Measurements from ENCODE around the gene RPEL1. TPM values are rescaled to one million over a fixed set of nuclear protein-coding genes. Genes with fewer than 3 reads are reported as not detected.

The RPEL1 gene
- total RNA-seq, 2 experiments from 2014 or later, result not detected

GRCh38 chr10:103262229-103262628, 16.5 kb downstream of the RPEL1 start:
- H3K4me3 ChIP-seq (ENCODE audit: low read depth, low read length, poor library complexity, severe bottlenecking), result no peak overlapping the region
- intact Hi-C loops (cut with micrococcal nuclease; ENCODE audit: unreplicated experiment), result no loop called here
- H3K79me2 ChIP-seq (ENCODE audit: insufficient read depth, low read depth, low read length), result no peaks in the 10 kb centered on the region
- H2AFZ ChIP-seq (ENCODE audit: low read length), result no peak overlapping the region
- no peak for DNase-seq (ENCODE audit: low spot score)
- TF ChIP-seq EZH2phosphoT487 (IDR thresholded peaks at IDR 0.05; ENCODE audit: borderline replicate concordance, low read depth, low read length) (no peak), CTCF (conservative IDR thresholded peaks at IDR 0.05; ENCODE audit: low read length) (no peak)
- POLR2A ChIA-PET, result no interaction called here
- H3K4me2 ChIP-seq (ENCODE audit: low read length), result no peak overlapping the region
- no peaks in the 10 kb centered on the region for H3K9me3 ChIP-seq (ENCODE audit: low read length)
- no peaks in the 10 kb centered on the region for H3K4me1 ChIP-seq (ENCODE audit: insufficient read depth, low read length, poor library complexity, severe bottlenecking)
- CTCF ChIA-PET (ENCODE audit: unreplicated experiment), result no interaction called here
- H3K36me3 ChIP-seq (ENCODE audit: insufficient read depth, low read length), result no peaks in the 10 kb centered on the region
- H4K20me1 ChIP-seq (ENCODE audit: insufficient read depth, low read length), result no peaks in the 10 kb centered on the region
- H3K27ac ChIP-seq (ENCODE audit: low read depth, low read length, poor library complexity, severe bottlenecking), result no peak overlapping the region
- BruUV-seq (replicated peaks), result no TSS peak
- H3K9me2 ChIP-seq (ENCODE audit: insufficient read depth, low read length), result no peaks in the 10 kb centered on the region

- Histone ChIP-seq H3K4me1 (ENCODE audit: insufficient read depth, low read length, poor library complexity, severe bottlenecking) (no peaks in the 10 kb centered on the region), H4K20me1 (ENCODE audit: insufficient read depth, low read length) (no peaks in the 10 kb centered on the region), H3K27ac (ENCODE audit: low read depth, low read length, poor library complexity, severe bottlenecking) (no peak overlapping the region), H3K4me3 (ENCODE audit: low read depth, low read length, poor library complexity, severe bottlenecking) (no peak overlapping the region), H2AFZ (ENCODE audit: low read length) (no peak overlapping the region), H3K36me3 (ENCODE audit: insufficient read depth, low read length) (no peaks in the 10 kb centered on the region), H3K9me2 (ENCODE audit: insufficient read depth, low read length) (no peaks in the 10 kb centered on the region), H3K4me2 (ENCODE audit: low read length) (no peak overlapping the region), H3K79me2 (ENCODE audit: insufficient read depth, low read depth, low read length) (no peaks in the 10 kb centered on the region), H3K9me3 (ENCODE audit: low read length) (no peaks in the 10 kb centered on the region)
- BruUV-seq (replicated peaks), result no TSS peak
- intact Hi-C loops (cut with micrococcal nuclease; ENCODE audit: unreplicated experiment), result no loop called here
- TF ChIP-seq EZH2phosphoT487 (IDR thresholded peaks at IDR 0.05; ENCODE audit: borderline replicate concordance, low read depth, low read length) (no peak), CTCF (conservative IDR thresholded peaks at IDR 0.05; ENCODE audit: low read length) (no peak)
- ChIA-PET CTCF (ENCODE audit: unreplicated experiment) (no interaction called here), POLR2A (no interaction called here)
- peak; percentile 39 for DNase-seq (ENCODE audit: low spot score)
Observed at GRCh38 chr10:103265717-103266329, 20.1 kb downstream of the RPEL1 start.

- POLR2A ChIA-PET, result no interaction called here
- Histone ChIP-seq H2AFZ (ENCODE audit: low read length) (no peak overlapping the region), H3K4me1 (ENCODE audit: insufficient read depth, low read length, poor library complexity, severe bottlenecking) (no peaks in the 10 kb centered on the region), H3K27ac (ENCODE audit: low read depth, low read length, poor library complexity, severe bottlenecking) (no peak overlapping the region), H3K79me2 (ENCODE audit: insufficient read depth, low read depth, low read length) (no peaks in the 10 kb centered on the region), H3K4me2 (ENCODE audit: low read length) (no peak overlapping the region), H3K4me3 (ENCODE audit: low read depth, low read length, poor library complexity, severe bottlenecking) (no peak overlapping the region), H3K36me3 (ENCODE audit: insufficient read depth, low read length) (no peaks in the 10 kb centered on the region), H3K9me2 (ENCODE audit: insufficient read depth, low read length) (no peaks in the 10 kb centered on the region), H3K9me3 (ENCODE audit: low read length) (no peaks in the 10 kb centered on the region), H4K20me1 (ENCODE audit: insufficient read depth, low read length) (no peaks in the 10 kb centered on the region)
- no peak for DNase-seq (ENCODE audit: low spot score)
- no peak for TF ChIP-seq CTCF (conservative IDR thresholded peaks at IDR 0.05; ENCODE audit: low read length)
- no peak for TF ChIP-seq EZH2phosphoT487 (IDR thresholded peaks at IDR 0.05; ENCODE audit: borderline replicate concordance, low read depth, low read length)
- CTCF ChIA-PET (ENCODE audit: unreplicated experiment), result no interaction called here
- BruUV-seq (replicated peaks), result no TSS peak
- intact Hi-C loops (cut with micrococcal nuclease; ENCODE audit: unreplicated experiment), result no loop called here
Observed at GRCh38 chr10:103273041-103273441, 27.4 kb downstream of the RPEL1 start.

Data from OCI-LY7 (cell line).